Daoy (cell line): ENCODE measurements around the gene TMEM229A. TPM values are rescaled to one million over a fixed set of nuclear protein-coding genes. Genes with fewer than 3 reads are reported as not detected.
"Not testable (repeated sequence)": the region's sequence is repeated elsewhere in the genome, so short reads cannot be mapped to it uniquely, and the experiment has no call there.

ENCODE experiments used
- DNase-seq: peaks from one replicate; pipeline ENCODE4 v3.0.0-alpha.2; 2015; ENCODE audit warnings: low read depth
- total RNA-seq: library from RNA; depleted of rRNA; stranded (reverse); fragments of >200 nt; shearing (Covaris generic); gene quantifications from 2 replicates; pipeline ENCODE4 v1.2.3, GENCODE V29; 2014

TMEM229A gene
- total RNA-seq, 1 experiment from 2014 or later: not detected

DNA sequence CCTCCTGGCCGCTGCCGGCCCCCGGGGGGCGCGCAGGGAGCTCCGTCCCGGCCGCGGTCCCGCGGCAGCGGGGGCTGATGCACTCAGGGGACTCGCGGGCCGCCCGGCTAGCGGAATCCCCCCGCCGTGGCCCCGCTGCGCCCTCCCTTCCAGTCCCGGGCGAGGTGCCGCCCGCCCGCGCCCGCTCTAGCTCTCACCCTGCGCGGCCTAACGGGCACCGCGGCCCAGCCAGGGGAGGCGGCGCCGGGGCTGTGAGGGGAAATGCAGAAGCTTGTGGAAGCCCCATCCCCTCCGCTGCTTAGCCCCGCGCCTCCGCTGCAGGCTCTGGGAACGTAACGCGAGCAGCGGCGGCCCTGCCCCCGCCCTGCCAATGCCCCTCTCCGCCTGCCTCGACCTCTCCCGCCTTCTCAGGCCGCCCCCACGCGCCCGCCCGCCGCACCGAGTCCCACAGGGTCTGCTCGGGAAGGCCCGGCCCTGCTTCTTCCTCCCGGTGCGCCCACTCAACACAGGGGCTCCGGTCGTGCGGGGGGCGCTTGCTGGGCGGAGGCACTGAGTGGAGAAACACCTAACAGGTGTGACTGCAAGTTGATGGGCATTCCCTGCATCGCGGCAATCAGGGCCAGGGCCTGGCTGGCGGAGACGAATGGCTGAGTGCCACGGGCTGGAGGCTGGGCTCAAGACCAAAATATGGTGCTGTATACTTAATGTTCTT lies 384 bp upstream of the TMEM229A start:
- DNase-seq: peak; percentile 44

DNA sequence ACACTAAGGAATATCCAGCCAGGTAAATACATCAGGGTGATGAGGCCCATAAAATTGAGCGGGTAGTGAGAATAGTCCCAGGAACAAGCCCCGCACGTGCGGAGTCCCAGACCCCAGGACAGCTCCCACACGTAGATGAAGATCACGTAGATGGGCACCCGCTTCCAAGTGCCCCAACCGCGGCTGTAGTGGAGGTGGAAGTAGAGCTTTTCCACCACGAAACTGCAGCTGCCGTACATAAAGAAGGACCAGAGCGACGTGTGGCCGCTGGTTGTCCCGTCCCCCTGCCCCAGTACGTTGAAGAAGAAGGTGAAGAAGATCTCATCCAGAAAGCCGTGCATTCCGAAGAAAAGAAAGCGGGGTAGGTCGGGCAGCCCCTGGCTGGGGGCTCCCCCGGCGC lies 948 bp downstream of the TMEM229A start:
- DNase-seq: peak; percentile 16

DNA sequence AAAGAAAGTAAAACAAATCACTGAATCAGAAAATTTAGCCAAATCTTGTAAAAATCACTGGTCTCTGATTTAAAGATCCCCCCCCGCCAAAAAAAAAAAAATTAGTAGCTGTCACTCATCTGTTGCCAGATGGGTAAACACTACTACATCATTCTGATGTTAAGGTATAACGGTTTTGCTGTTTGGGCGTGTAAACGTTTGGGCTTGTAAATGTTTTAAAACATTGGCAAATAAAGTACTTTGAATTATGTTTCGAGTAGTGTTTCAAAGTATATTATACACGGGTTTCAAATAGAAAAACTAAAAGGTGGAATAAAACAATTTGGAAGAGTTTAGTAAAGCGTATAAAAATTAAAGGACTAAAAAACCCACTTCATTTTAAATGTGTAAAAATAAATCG lies 1.5 kb downstream of the TMEM229A start:
- DNase-seq: no peak

DNA sequence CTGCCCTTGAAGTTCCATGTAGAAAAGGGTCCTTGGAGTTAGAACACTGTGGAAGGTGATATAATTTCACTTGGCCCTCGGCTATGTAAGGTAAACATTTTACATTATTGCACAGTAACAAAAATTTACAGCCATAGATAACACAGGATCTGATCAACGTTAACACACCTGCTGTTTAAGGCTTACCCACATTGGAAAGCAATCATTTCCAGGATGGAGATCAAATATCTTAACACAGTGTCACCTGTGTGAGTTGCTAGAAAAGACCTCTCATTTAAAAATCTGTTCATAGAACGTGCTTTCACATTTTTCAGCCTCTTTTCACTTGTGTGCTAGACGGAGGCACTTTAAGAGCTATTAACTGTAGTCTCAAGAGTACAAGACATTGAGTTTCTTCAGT lies 1.9 kb downstream of the TMEM229A start:
- no peak for DNase-seq

DNA sequence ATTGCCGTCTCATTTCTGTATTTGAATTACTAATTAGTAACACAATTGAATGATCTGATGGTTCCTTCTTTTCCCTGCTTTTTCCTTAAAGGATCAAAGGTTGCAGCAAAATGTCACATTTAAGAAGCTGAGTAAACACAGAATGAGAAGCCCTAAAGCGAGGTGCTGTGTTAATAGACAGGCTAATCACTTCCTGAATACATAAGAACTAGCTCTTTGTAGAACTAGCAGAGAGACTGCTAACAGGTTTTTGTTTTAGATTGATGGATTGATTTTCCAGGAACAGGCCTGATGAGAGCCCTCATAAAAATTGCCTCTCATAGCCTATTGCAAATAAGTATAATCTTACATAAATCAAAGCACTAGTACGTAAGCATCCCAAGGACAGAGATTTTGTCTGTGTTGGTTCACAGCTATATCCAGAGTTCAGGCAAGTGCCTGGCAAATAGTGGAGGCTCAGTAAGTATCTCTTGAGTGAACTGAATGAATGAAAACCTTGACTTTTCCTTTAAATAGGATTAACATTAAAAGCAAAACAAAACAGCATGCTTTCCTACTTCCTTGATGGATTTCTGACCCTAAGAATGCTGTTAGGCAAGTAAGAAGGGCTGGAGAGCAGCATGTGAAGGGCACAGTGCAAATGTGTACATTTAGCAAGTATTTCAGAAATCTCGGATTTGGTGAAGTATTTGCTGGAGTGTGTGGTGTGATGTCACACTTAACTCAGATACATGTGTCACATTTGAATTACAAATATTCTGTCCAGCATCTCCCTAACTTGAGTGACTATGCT lies 3.3 kb downstream of the TMEM229A start:
- no peak for DNase-seq

DNA sequence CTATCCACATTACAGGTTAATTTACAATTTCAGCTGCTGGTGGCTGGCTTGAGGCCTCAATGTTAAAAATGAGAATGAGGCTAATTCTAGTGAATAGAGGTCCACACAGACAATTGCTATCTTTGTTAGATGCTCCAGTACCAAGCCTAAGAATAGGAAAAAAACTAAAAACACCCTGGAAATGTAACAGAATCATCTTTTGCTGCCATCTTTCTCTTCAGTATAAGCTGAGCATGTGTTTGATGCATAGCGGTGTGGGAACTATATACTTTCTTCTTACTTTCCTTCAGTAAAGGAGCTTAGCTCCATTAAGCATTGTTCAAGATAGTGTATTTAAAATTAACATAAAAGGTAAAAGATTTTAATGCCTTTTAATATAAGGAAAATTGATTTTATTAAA lies 5.6 kb downstream of the TMEM229A start:
- DNase-seq: no peak

DNA sequence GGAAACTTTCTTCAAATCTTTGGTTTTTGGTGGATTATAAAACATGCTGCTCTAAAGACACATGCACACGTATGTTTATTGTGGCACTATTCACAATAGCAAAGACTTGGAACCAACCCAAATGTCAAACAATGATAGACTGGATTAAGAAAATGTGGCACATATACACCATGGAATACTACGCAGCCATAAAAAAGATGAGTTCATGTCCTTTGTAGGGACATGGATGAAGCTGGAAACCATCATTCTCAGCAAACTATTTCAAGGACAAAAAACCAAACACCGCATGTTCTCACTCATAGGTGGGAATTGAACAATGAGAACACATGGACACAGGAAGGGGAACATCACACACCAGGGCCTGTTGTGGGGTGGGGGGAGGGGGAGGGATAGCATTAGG lies 8.5 kb downstream of the TMEM229A start:
- DNase-seq: not testable (repeated sequence)

DNA sequence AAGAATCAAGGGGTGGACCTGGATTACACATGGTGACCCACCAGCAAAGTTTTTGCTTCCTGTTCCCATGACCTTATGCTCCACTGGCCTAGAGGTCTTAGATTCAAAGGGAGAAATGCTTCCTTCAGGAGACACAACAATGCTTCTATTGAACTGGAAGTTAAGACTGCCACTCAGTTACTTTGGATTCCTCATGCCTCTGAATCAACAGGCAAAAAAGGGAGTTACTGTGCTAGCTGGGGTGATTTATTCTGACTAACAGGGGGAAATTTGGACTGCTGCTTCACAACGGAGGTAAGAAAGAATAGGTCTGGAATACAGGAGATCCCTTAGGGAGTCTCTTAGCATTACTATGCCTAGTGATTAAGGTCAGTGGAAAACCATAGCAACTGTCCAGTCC lies 10.3 kb downstream of the TMEM229A start:
- no peak for DNase-seq

DNA sequence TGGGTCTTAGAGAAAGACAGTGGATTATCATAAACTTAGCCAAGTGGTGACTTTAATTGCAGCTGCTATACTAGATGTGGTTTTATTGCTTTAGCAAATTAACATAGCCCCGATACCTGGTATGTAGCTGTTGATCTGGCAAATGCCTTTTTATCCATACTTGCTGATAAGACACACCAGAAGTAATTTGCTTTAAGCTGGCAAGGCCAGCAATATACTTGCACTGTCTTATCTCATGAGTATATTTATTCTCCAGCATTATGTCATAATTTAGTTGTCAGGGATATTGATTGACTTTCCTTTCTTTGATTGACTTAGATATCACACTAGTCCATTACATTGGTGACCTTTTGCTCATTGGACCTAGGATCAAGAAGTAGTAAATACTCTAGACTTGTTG lies 12.8 kb downstream of the TMEM229A start:
- DNase-seq: no peak

DNA sequence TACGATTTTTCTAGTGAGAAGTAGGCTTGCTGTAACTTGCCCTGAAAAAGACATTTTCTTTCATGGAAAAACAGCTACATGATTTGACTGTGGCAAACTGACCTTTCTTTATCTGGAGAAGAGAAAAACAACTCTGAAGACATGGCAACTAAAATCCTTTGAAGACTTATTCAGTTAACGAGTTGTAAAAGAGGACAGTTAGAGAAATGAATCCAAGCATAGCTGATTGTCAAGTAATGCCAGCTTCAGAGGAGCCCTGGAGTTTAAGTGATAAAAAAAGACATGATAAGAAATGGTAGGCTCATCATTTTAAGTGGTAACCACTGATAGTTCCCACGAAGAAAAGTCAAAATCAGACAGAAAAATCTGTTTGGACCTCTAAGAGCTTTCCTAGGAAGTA lies 19.6 kb downstream of the TMEM229A start:
- no peak for DNase-seq

DNA sequence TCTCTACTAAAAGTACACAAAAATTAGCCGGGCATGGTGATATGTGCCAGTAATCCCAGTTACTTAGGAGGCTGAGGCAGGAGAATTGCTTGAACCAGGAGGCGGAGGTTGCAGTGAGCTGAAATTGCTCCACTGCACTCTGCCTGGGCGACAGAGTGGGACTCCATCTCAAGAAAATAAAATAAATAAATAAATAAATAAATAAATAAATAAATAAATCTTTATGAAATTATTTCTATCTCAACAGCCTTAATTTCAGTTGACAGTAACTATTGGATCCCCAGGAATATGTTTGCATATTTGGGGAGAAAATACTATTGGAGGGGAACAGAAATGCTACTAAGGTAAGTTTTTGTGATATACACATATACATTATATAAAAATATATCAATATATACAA lies 20.0 kb downstream of the TMEM229A start:
- DNase-seq: no peak

DNA sequence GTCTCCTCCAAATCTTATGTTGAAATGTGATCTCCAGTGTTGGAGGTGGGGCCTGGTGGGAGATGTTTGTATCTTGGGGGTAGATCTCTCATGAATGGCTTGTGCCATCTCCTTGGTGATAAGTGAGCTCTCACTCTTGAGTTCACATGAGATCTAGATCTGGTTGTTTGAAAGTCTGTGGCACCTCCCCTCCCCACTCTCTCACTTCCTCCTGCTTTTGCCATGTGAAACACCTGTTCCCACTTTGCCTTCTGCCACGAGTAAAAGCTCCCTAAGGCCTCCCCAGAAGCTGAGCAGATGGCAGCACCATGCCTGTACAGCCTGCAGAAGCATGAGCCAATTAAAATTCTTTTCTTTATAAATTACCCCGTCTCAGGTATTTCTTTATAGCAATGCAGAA lies 23.5 kb downstream of the TMEM229A start:
- no peak for DNase-seq

DNA sequence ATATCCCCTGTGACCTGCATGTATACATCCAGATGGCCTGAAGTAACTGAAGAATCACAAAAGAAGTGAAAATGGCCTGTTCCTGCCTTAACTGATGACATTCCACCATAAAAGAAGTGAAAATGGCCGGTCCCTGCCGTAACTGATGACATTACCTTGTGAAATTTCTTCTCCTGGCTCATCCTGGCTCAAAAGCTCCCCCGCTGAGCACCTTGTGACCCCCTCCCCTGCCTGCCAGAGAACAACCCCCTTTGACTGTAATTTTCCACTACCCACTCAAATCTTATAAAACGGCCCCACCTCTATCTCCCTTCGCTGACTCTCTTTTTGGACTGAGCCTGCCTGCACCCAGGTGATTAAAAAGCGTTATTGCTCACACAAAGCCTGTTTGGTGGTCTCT lies 24.6 kb downstream of the TMEM229A start:
- DNase-seq: not testable (repeated sequence)

DNA sequence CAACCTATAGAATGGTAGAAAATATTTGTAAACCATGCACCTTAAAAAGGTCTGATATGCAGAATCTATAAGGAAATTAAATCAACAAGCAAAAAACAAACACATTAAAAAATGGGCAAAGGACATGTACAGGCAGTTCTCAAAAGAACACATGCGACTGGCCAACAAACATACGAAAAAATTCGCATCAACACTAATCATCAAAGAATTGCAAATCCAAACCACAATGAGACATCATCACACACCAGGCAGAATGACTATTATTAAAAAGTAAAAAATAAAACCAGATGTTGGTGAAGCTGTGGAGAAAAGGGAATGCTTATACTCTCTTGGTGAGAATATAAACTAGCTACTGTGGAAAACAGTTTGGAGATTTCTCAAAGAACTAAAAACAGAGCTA lies 33.2 kb downstream of the TMEM229A start:
- DNase-seq: no peak

DNA sequence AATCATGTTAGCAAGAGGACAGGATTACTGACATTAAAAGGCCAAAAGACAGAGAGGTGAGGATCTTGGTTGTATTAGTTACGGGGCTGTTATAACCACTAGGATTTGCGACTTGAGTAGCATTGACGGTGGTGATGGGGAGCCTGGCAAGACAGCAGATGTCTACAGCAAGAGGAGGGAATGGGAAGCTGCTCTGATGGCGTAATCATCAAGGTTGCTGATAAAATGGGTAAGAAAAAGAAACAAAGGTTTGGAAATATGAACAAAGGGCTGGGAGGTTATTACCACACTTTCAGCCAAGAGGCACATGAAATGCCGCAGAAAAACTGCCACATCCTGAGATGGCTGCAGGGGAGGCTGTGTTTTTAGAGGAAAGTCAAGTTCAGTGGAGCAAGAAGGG lies 33.9 kb downstream of the TMEM229A start:
- DNase-seq: no peak

DNA sequence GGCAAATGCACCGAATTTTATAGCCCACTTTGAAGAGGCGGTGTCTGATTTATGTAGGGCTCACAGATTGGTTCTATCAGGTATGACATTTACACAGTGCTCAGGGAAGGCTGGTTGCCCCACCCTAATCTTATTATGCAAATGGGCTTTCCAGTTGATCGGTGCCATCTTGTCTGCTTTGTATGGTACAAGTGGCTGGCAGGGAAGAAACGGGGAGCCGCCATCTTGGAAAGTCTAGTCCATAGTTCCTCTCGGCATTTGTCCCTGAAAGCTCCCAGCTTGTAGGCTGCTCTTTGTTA lies 36.6 kb downstream of the TMEM229A start:
- peak; percentile 24 for DNase-seq

DNA sequence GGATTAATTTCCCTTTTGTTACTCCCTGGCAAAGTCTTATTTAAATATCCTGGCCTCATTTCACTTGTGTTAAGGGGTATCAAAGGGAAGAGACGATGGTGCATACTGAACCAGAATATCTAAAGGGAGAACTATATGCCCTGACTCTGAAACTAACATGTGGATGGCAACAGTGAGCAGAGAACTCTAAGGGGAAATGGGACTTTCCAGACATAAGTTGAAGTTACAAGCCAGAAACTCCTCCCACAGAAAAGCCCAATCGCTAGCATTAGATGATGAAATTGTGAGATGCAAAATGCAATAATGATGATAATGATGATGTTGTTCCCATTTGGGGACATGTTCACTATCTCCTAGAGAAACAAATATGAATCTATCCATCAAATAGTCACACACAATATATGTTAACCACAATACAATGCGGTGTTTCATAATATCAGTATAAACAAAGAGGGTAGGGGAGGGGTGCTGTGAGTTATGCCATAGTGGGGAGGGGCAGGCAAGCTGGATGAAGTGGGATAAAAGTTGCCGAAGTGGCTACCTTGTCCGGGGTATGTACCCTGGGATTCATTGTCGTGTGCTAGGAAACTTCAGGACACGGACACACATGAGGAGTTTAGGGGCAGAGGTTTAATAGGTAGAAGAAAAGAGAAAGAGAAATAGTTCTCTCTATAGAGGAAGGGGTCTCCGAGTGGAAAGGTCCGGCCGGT lies 37.1 kb downstream of the TMEM229A start:
- DNase-seq: no peak

DNA sequence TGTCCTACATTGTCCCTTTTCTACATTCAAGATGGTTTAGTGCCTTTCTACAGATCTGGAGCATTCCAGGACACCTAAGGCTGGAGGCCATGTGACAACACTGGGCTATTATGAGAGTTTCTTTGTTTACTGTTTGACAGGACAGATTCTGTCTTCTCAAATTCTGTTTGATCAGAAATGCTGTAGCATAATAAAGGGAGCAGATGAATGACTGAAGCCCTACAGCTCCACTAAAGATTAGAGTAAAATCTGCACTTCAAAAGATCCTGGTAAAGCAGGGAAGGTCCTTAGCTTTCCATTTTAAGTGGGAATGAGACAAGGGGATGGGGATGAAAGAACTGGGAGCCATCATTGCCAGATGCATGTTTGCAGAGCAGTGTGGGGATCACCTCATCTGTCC lies 38.4 kb downstream of the TMEM229A start:
- DNase-seq: no peak

DNA sequence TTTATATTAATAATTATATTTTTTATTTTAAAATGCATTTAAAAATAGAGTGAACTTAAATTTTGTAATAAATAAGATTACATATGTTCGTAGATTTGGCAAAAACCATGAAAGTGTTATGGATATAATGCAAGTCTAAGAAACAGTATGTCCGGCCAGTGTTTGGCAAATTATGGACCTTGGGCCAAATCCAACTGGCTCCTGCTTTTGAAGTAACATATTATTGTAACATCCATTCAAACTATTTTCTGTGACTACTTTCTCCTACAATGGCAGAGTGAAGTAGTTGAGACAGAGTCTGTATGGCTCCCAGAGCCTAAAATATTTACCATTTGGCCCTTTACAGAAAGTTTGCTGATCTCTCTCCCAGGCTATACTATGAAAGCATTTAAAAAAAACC lies 38.9 kb downstream of the TMEM229A start:
- no peak for DNase-seq

DNA sequence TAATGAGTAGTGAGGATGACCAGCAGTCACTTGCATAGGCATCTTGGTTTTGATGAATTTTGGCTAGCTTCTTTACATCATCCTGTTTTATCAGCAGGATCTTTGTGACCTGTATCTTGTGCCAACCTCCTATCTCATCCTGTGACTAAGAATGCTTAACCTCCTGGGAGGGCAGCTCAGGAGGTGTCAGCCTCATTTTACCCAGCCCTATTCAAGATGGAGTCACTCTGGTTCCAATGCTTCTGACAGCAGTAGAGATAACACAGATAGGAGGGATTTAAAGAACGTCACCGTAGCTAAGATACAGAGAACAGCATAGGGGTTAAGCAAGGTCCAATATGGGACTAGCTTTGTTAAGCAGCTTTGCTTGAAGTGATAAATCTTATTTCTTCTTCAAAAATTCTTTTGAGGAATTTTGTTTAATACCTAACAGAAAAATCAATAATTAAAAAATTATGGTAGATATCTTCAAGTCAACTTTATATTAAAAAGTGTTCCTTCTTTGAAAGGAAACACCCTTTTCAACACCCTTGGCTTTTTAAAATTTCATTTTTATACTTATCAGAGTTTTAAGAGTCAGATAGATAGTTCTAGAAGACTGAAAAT lies 39.9 kb downstream of the TMEM229A start:
- no peak for DNase-seq

DNA sequence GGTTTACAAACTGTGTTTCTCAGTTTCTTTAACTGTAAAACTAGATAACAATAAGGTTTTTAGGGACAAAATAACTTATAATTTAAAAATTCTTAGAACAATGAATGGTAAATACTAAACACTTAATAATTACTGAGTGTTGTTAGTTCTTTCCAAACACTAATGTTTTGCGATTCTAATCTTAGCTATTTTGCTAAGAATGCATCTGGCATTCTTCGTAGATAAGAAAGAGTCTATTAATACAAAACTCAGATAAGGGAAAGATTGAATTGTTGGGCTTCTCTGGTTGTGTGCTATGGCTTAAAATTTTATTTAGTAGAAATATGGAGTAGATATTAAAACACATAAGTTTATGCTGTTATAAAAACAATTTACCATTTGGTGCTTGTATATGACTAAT lies 45.4 kb downstream of the TMEM229A start:
- DNase-seq: no peak
